SIG-M5 treated with dmso at 0.1 percent for 504 hours (cell line): ENCODE data around the gene SLC25A26.
A peak's percentile ranks its signal among the peaks of the same experiment; 100 is the strongest.

ENCODE experiments used
- DNase-seq: peaks from one replicate; lab custom pipeline; 2025; ENCODE audit not compliant: unreplicated experiment; lab: John Stamatoyannopoulos, UW

SLC25A26 gene

DNA sequence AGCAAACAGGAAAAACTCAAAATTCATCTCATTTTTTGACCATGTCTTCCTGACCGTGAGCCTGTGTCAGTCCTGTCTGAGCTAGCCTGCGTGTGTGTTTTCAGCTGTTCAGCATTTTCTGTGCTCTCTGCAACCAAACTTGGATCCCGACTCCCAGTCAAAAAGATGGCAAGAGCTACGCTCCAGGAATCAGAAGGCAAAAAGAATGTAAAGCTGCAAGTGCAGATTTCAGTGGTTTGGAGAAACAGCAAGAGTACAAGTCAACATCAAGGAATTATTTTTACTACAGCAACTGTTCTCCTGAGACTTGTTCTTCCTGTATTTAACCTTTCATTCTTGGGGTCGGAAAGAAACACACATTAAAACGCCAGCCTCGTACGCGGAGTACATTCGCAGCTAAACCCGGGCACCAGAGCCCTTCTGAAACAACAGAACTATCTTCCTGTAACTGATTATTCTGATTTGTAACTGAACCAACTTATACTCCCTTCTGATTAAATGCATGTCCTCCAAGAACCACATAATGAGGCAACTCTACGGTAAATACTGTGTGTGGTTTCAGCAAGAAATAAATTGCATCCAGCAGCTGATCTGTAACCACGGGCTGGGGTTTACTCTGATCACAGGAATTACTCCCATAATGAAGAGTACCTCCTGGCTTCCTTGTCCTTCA lies 172.7 kb downstream of the SLC25A26 start:
- no peak for DNase-seq

DNA sequence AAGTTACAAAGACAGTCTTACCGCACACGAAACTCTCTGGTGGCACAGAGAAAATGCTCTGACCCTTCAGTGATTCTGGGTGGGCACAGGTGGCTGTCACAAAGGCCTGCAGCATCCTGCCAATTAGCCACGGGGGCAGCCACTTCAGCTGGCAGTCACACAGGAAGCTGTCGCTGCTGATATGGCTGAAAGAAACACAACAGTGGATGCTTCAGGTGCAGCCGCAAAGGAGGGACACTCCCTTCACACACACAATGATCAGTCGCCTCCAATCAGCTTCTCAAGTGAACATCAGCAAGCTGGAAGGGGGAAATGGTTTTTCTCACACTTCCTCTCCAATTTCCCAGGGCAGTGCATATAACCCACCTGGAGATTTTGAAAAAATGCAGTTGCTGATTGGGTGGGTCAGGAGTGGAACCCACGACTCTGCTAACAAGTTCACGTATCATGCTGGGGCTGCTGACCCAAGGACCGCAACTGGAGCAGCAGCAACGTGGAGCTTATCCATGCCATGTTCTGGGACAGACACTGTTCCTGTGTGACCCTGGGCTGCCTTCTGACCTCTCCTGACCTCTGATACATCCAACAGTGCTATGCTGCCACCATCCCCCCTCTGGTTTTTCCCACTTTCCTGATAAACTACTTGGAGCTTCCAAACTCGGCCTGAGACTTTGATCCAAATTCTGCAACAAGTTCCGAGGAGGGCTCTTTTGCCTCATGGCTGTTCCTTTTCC lies 173.4 kb downstream of the SLC25A26 start:
- DNase-seq, result no peak

GRCh38 chr3:66394753-66395249 lies 174.0 kb downstream of the SLC25A26 start:
- no peak for DNase-seq

GRCh38 chr3:66395635-66396034 lies 174.8 kb downstream of the SLC25A26 start:
- DNase-seq, result no peak

DNA sequence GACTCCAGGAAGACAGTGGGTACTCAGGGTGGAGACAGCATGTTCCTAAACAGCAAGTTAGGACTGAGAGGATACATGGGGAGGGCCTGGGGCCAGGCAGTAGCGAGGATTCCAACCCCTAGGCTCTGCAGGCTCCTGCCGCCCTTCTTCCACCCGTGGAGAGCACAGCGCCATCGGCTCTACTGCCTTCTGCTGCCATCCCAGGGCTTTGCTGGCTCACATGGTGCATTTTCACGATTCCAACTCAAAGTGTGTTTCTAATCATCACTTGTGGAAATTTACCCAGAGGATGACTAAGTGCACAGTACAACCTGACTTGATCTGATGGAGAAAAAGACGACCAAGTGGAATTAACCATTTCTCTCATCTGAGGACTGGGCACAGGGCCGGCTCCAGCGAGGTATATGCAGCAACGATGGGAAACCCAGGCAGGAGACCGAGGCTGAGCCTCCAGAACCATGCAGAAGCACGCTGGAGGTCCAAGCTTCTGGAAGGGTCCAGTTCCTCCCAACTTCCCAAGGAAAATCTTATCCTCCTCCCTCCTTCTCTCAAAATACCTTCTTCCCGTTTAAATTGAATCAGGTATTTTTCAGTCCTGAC lies 175.5 kb downstream of the SLC25A26 start:
- no peak for DNase-seq

DNA sequence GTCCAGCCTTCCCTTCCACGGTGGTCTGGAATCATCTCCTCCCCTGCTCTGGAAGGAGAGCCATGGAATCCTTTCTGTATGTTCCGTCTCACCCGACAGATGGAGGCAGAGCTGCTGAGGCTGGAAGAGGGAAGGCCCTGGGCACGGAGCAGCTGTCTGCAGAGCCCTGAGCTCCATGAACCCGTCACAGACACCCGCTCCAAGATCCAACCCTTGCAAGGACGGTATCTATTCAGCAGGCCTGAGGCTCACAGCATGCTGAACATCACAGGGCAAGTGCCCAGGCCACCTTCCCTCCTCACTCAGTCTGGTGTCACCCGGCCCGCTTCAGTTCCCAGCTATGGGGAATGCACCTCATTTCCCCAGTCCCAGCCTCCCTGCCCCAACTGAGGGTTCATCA lies 176.1 kb downstream of the SLC25A26 start:
- DNase-seq, result no peak

- peak; percentile 86 for DNase-seq
Observed at GRCh38 chr3:66397745-66398144, 176.9 kb downstream of the SLC25A26 start.

DNA sequence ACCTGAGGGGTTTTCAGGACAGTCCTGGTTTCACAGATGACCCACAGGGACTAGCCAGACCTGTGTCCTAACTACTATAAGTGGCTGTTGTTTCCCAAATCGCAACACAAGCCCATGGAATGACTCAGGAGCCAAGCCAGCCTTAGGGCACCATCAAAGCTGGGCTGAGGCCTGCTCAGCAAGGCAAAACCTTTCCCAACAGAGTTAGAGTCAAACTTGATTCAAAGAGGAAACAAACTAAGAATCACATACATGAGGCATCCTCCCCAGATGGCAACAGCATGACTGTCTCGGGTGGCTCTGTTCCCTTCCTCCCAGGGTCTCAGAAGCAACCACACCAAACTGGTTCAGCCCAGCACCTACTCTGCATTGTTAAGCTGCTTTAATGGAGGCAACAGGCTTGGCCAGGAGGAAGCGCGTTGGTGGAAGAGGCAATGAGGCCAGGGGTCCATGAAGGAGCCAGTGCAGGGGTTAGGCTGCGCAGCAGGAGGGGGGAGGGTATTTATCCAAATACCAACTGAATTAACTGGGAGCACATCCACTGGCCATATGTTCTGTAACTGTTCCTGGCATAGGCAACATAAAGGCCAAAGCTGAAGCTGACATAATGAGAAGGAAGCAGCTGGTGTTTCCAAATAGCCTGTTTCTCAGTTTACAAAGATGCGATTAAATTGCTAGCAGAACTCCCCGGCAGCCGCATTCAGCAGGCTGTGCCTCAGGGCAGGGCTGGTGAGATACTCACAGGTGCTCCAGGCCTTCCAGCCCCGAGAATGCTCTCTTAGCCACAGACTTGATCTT lies 177.6 kb downstream of the SLC25A26 start:
- no peak for DNase-seq

DNA sequence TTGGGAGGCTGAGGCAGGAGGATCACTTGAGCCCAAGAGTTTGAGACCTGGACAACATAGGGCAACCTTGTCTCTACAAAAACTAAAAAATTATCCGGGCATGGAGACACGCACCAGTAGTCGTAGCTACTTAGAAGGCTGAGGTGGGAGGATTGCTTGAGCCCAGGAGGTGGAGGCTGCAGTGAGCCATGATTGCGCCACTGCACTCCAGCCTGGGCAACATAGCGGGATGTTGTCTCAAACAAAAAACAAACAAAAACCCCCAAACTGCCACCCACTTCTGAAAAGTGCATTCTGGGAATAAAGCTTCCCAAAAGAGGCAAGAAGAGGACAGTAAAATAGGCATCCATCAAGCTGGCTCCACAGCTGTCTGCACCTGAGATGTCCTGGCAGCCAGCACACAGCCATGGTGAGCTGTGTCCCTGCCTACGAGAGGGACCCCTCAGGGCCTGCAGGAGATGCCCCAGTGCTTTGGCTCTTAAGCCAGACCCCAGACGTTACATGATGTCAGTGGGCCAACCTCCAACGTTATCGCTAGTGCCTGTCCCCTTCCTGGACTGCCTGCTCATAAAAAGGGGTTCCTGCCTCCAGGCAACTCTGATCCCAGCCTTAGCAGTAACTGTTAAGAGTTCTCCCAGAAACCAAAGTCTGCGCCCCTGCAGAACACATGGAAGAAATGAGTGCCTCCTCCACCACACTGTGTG lies 178.9 kb downstream of the SLC25A26 start:
- no peak for DNase-seq

- DNase-seq, result no peak
Observed at GRCh38 chr3:66400411-66401156, 179.8 kb downstream of the SLC25A26 start.

- no peak for DNase-seq
Observed at GRCh38 chr3:66401157-66401550, 180.4 kb downstream of the SLC25A26 start.

GRCh38 chr3:66401675-66402491 lies 181.1 kb downstream of the SLC25A26 start:
- DNase-seq, result no peak

GRCh38 chr3:66402596-66403290 lies 181.9 kb downstream of the SLC25A26 start:
- DNase-seq, result no peak

DNA sequence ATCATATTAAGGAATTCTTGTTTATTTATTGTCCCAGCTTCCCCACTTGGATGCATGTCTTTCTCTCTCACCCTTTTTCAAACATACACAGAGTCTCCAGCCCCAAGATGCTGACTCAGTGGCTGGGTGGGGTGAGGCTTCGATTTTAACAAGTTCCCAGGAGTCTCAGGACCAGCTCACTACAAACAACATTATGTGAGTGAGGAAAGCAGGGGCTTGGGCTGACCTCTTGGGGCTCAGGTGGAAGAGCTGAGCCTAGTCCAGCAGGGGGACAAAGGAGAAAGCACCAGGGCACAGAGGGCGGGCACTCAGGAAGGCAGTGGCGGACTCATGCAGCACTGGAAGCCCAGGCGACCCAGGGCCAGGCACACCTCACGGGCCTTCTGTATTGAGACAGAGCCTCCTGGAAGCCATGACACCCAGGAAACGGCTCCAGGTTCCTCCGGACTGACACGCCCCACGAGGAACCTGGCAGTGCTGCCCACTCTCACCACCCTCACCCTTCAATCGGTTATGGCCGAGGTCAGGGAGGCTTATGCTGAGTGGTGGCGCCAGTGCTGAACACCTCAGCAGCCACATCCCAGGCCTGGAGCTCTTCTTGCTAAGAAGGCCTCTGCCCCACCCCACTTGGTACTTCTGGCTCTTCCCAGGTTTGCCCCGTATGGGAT lies 182.7 kb downstream of the SLC25A26 start:
- no peak for DNase-seq

- DNase-seq, result no peak
Observed at GRCh38 chr3:66404197-66404596, 183.4 kb downstream of the SLC25A26 start.

GRCh38 chr3:66404903-66405700 lies 184.3 kb downstream of the SLC25A26 start:
- no peak for DNase-seq

- no peak for DNase-seq
Observed at GRCh38 chr3:66405701-66406091, 184.9 kb downstream of the SLC25A26 start.
